ENCODE results near the gene CRNKL1. TPM values are rescaled to one million over a fixed set of nuclear protein-coding genes. Genes with fewer than 3 reads are reported as not detected.

Gene CRNKL1
- total RNA-seq, 2 experiments from 2014 or later, result 21.1 to 23.3 TPM

DNA sequence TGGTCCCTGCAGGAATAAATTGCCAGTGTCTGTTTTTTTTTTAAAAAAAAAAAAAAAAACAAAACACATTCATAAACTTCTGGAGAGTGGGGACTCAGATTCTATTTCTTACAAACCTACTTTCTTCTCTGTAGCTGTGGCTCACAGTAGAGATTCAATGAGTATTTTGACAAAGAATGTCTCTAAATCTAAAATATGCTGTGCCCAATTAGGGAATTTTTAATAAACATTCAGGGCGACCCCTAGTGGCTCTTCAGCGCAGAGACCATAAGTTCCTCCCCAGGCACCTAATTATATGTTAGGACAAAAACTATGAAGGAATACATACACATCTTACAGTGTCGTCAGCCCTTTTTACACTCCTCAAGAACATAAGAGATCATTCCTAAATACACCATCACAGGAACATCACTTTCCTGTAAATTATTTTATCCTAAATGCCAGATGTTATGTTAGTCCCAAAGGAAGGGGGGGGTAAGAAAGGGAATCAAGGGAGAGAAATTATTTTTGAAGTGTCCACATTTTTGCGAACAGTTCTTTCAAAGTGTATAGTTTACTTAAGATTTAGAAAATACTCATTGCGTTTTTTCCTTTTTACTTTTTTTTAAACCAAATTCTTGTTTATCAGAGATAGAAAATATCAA is 56.9 kb downstream of the CRNKL1 start:
- TF ChIP-seq, protein P1, sequence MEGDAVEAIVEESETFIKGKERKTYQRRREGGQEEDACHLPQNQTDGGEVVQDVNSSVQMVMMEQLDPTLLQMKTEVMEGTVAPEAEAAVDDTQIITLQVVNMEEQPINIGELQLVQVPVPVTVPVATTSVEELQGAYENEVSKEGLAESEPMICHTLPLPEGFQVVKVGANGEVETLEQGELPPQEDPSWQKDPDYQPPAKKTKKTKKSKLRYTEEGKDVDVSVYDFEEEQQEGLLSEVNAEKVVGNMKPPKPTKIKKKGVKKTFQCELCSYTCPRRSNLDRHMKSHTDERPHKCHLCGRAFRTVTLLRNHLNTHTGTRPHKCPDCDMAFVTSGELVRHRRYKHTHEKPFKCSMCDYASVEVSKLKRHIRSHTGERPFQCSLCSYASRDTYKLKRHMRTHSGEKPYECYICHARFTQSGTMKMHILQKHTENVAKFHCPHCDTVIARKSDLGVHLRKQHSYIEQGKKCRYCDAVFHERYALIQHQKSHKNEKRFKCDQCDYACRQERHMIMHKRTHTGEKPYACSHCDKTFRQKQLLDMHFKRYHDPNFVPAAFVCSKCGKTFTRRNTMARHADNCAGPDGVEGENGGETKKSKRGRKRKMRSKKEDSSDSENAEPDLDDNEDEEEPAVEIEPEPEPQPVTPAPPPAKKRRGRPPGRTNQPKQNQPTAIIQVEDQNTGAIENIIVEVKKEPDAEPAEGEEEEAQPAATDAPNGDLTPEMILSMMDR (IDR thresholded peaks at IDR 0.05), result peak; percentile 74
- peaks cover 4% of the 10 kb centered on the region for H3K27me3 Mint-ChIP-seq
- no peaks in the 10 kb centered on the region for H3K4me1 Mint-ChIP-seq (ENCODE audit: low read depth)
- POLR2A ChIA-PET, result no interaction called here
- no peak overlapping the region for H3K27ac Mint-ChIP-seq
- no peak overlapping the region for H3K4me3 Mint-ChIP-seq
- intact Hi-C loops (cut with micrococcal nuclease), result loop anchor here (2.0 to 10.0 kb wide), 2 partner anchors 211 to 301 kb away; no protein-coding TSS in a partner anchor
- ATAC-seq, result no peak
- DNase-seq, result peak; percentile 48
- H3K9me3 Mint-ChIP-seq, result no peaks in the 10 kb centered on the region
- CTCF ChIA-PET, result interaction anchor here (0.6 to 2.8 kb wide), 4 partner anchors 13 to 1625 kb away, joined by 3 to 8 read pairs (median 4); no protein-coding TSS in a partner anchor
- no peaks in the 10 kb centered on the region for H3K36me3 Mint-ChIP-seq (ENCODE audit: low read depth)

DNA sequence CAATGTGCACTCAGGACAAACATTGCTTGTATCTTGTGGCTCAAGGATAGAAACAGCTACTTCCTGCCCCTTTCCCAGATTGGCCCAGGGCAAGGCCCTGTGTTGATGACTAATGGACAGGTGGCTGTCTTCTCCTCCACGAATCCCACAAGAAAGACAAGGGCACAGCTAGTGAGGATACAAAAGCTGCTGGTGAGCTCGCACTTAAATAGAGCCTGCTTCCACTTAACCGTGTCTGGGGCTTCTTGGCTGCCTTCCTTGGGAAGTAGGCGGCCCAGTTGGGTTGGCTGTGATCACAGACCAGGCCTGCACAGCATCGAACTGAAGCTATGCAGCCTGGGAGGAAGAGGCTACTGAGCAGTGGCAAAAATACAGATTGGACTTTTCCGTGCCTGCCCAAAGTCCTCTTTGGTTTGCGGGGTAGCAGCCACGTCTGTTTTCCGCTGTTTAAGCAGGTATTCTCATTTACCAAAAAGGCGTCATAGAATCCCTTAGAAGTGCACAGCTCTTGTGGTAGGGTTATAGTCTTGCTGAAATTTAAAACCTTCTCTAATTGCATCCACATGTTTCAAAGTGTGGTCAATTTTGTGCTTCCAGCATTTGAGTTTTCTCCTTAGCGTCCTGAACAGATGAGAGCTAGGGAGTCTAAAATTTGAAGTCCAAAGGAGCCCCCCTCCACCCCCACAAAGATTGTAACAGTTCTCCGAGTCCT is 58.2 kb downstream of the CRNKL1 start:
- H3K36me3 Mint-ChIP-seq (ENCODE audit: low read depth), result no peaks in the 10 kb centered on the region
- ATAC-seq, result no peak
- POLR2A ChIA-PET, result no interaction called here

DNA sequence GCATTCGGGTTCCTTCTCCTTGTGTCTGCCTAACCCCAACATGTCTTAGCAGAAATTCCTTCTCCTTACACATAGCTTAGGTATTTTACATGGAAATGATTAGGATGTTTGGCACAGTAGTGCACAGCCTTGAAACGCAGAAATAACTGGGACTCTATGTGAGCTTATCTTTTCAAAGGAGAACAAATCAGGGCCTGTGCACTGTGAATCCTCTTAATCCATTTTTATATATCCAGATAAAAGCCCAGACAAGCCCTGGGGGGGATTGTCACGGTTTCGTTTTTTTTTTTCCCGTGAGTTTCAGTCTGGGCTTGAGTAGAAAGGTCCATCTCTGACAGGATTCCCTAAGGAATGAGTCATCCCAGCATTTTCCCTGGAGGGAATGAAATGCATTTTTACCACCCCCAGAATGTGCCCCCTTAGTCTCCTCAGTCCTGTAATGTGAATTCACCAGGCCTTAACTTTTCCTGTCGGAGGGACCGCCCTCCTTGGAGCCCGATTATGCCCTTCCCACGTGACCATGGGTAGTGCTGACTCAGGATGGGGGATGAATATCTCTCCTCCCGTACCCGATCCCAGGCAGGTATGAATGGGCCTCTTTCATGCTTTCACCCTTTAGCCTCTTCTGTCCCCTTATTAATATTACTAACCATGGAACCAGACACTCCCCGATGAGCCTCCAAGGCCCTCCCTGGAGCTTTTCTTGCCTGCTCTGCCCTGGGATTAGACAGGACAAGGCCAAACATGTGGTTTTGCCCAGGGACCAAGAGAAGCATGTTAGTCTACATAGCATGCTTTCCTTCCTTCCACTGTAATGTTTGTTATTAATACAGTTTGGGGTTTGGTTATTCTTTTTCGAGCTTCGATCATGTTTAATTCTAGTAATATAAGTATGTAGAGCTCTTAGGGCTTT is 59.0 kb downstream of the CRNKL1 start:
- no peak overlapping the region for H3K4me3 Mint-ChIP-seq
- TF ChIP-seq, protein P1 (IDR thresholded peaks at IDR 0.05), result no peak
- intact Hi-C loops (cut with micrococcal nuclease), result loop anchor here (10.0 kb wide), 1 partner anchor 298 kb away; no protein-coding TSS in a partner anchor
- no peak for ATAC-seq
- H3K36me3 Mint-ChIP-seq (ENCODE audit: low read depth), result no peaks in the 10 kb centered on the region
- CTCF ChIA-PET, result interaction anchor here (0.9 to 2.8 kb wide), 6 partner anchors 11 to 220 kb away, joined by 3 to 9 read pairs (median 4); no protein-coding TSS in a partner anchor
- H3K4me1 Mint-ChIP-seq (ENCODE audit: low read depth), result no peaks in the 10 kb centered on the region
- H3K27ac Mint-ChIP-seq, result no peak overlapping the region
- no peaks in the 10 kb centered on the region for H3K9me3 Mint-ChIP-seq
- POLR2A ChIA-PET, result interaction anchor here (0.5 kb wide), 1 partner anchor 16 kb away, joined by 3 read pairs; no protein-coding TSS in a partner anchor
- no peak for DNase-seq
- peaks cover 6% of the 10 kb centered on the region for H3K27me3 Mint-ChIP-seq

More for the DNA sequence above, 58.2 kb downstream of the CRNKL1 start:
- CTCF ChIA-PET, result interaction anchor here (0.9 to 2.8 kb wide), 5 partner anchors 11 to 221 kb away, joined by 3 to 9 read pairs (median 4); no protein-coding TSS in a partner anchor
- Mint-ChIP-seq H3K4me3 (no peak overlapping the region), H3K9me3 (no peaks in the 10 kb centered on the region), H3K4me1 (ENCODE audit: low read depth) (no peaks in the 10 kb centered on the region), H3K27me3 (peaks cover 3% of the 10 kb centered on the region), H3K27ac (no peak overlapping the region)
- intact Hi-C loops (cut with micrococcal nuclease), result loop anchor here (2.0 to 10.0 kb wide), 2 partner anchors 209 to 299 kb away; no protein-coding TSS in a partner anchor
- TF ChIP-seq, protein P1 (IDR thresholded peaks at IDR 0.05), result no peak
- no peak for DNase-seq

DNA sequence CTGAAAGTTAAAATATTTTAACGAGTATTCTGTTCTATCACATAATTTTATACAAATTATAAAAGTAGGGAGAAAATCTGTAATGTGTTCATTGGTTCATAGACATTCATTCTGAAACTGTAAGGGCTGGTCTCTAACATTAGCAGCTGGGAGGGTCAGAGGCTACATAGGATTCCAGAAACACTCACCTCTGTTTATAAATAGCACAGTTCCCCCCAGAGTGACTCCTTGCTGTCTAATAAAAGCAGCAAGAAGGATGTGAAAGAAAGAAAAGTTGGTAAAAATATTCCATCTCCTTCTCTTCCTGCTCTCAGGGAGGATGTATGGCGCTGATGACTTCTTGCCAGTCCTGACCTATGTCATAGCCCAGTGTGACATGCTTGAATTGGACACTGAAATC is 60.4 kb downstream of the CRNKL1 start:
- TF ChIP-seq, protein P1 (IDR thresholded peaks at IDR 0.05), result no peak
- intact Hi-C loops (cut with micrococcal nuclease), result loop anchor here (10.0 kb wide), 1 partner anchor 297 kb away; no protein-coding TSS in a partner anchor

More for the DNA sequence above, 60.4 kb downstream of the CRNKL1 start:
- no peaks in the 10 kb centered on the region for H3K4me1 Mint-ChIP-seq (ENCODE audit: low read depth)
- no peak for DNase-seq
- no peaks in the 10 kb centered on the region for H3K9me3 Mint-ChIP-seq
- H3K27me3 Mint-ChIP-seq, result peaks cover 11% of the 10 kb centered on the region
- no peak overlapping the region for H3K27ac Mint-ChIP-seq
- no peak for ATAC-seq
- H3K36me3 Mint-ChIP-seq (ENCODE audit: low read depth), result no peaks in the 10 kb centered on the region
- no peak overlapping the region for H3K4me3 Mint-ChIP-seq
- CTCF ChIA-PET, result interaction anchor here (1.5 kb wide), 1 partner anchor 57 kb away, joined by 3 read pairs; no protein-coding TSS in a partner anchor
- POLR2A ChIA-PET, result no interaction called here
